HepG2 (cell line): ENCODE results near the gene ITGA7. TPM values are rescaled to one million over a fixed set of nuclear protein-coding genes. Genes with fewer than 3 reads are reported as not detected.

ENCODE experiments used
- ARID3A ChIP-seq: IDR thresholded peaks from 2 replicates; pipeline ENCODE4 v1.6.1; 2012; ENCODE audit warnings: low read depth, low read length, improper control_type of control experiment
- ARNT ChIP-seq: fragments of 450-650 bp; IDR thresholded peaks from 2 replicates; pipeline ENCODE4 v1.6.1; 2017
- GTF3A ChIP-seq: sonication (generic); formaldehyde crosslinking; conservative IDR thresholded peaks from 2 replicates; pipeline ENCODE4 v1.4.0; 2020; ENCODE audit warnings: mild to moderate bottlenecking, missing genetic modification reagents
- HES4 ChIP-seq: sonication (generic); formaldehyde crosslinking; IDR thresholded peaks from 2 replicates; pipeline ENCODE4 v1.9.0; 2021; ENCODE audit warnings: mild to moderate bottlenecking, missing genetic modification reagents, borderline replicate concordance
- KLF16 ChIP-seq, 2 experiments: sonication (generic) in 1 of 2; formaldehyde crosslinking in 1 of 2; IDR thresholded peaks; 2 replicates each; pipeline versions ENCODE4 v1.6.1 to v1.8.0; 2016 to 2023; ENCODE audit warnings: missing genetic modification reagents in 2 of 2, missing compliant biosample characterization in 1 of 2
- NCOA2 ChIP-seq: sonication (generic); formaldehyde crosslinking; IDR thresholded peaks from 2 replicates; pipeline ENCODE4 v1.8.0; 2022; ENCODE audit warnings: inconsistent platforms
- PBX3 ChIP-seq: sonication (generic); formaldehyde crosslinking; IDR thresholded peaks from 2 replicates; pipeline ENCODE4 v1.8.1; 2023; ENCODE audit warnings: missing genetic modification reagents, inconsistent platforms, borderline replicate concordance
- PREB ChIP-seq: sonication (generic); formaldehyde crosslinking; IDR thresholded peaks from 2 replicates; pipeline ENCODE4 v1.4.0; 2020; ENCODE audit warnings: missing genetic modification reagents
- TFAP4 ChIP-seq: sonication (generic); IDR thresholded peaks from 2 replicates; pipeline ENCODE4 v1.6.1; 2016; ENCODE audit warnings: low read depth, borderline replicate concordance
- ZBTB14 ChIP-seq: sonication (generic); formaldehyde crosslinking; IDR thresholded peaks from 2 replicates; pipeline ENCODE4 v1.4.0; 2020; ENCODE audit warnings: missing genetic modification reagents
- ZFP37 ChIP-seq: sonication (generic); formaldehyde crosslinking; IDR thresholded peaks from 2 replicates; pipeline ENCODE4 v1.4.0; 2020; ENCODE audit warnings: missing genetic modification reagents, borderline replicate concordance
- ZFP91 ChIP-seq: sonication (generic); formaldehyde crosslinking; IDR thresholded peaks from 2 replicates; pipeline ENCODE4 v1.9.0; 2022; ENCODE audit warnings: missing genetic modification reagents, mild to moderate bottlenecking, borderline replicate concordance
- ZFYVE20 ChIP-seq: sonication (generic); formaldehyde crosslinking; IDR thresholded peaks from 2 replicates; pipeline ENCODE4 v1.8.0; 2023; ENCODE audit warnings: low read depth, mild to moderate bottlenecking, moderate library complexity, missing genetic modification reagents, borderline replicate concordance
- ZKSCAN1 ChIP-seq: fragments of 150-350 bp; IDR thresholded peaks from 2 replicates; pipeline ENCODE4 v1.6.1; 2014; ENCODE audit warnings: low read length
- ZNF510 ChIP-seq: sonication (generic); formaldehyde crosslinking; IDR thresholded peaks from 2 replicates; pipeline ENCODE4 v1.4.0; 2020; ENCODE audit warnings: low read depth, mild to moderate bottlenecking, missing genetic modification reagents
- ZNF563 ChIP-seq: sonication (generic); formaldehyde crosslinking; IDR thresholded peaks from 2 replicates; pipeline ENCODE4 v1.8.0; 2022; ENCODE audit warnings: mild to moderate bottlenecking, moderate library complexity, missing genetic modification reagents
- ZNF660 ChIP-seq: sonication (generic); formaldehyde crosslinking; IDR thresholded peaks from 2 replicates; pipeline ENCODE4 v1.5.1; 2020; ENCODE audit warnings: mild to moderate bottlenecking, low read depth, missing genetic modification reagents, borderline replicate concordance
- ZNF766 ChIP-seq: sonication (generic); formaldehyde crosslinking; IDR thresholded peaks from 2 replicates; pipeline ENCODE4 v1.5.0; 2020; ENCODE audit warnings: missing genetic modification reagents, borderline replicate concordance
- polyA plus RNA-seq, 8 experiments: library from polyadenylated mRNA; depleted of rRNA in 3 of 8; stranded (reverse) in 7 of 8; unstranded in 1 of 8; fragments of >200 nt; fragmentation: Illumina TruSeq in 4 of 8; extraction: Trizol in 4 of 8; gene quantifications; 2 replicates each; pipeline versions ENCODE4 v1.2.1 to v1.2.3, GENCODE V29; 2011 to 2016; ENCODE audit warnings: low read depth in 4 of 8, missing spikeins in 1 of 8, mixed read lengths in 1 of 8; ENCODE audit not compliant: insufficient read depth in 1 of 8
- total RNA-seq, 5 experiments: library from RNA; depleted of rRNA; stranded (reverse); fragments of >200 nt; fragmentation: Illumina TruSeq; extraction: Trizol; gene quantifications; 2 replicates each; pipeline ENCODE4 v1.2.3, GENCODE V29; 2016; ENCODE audit warnings: low read depth in 1 of 5

Gene ITGA7
- total and polyA plus RNA-seq, 2 of the 13 experiments (the other 11 are each of a cell fraction or from before 2014, with no cell fraction given), result 0.65 to 0.75 TPM

GRCh38 chr12:55681142-55682077, 26.3 kb downstream of the ITGA7 start (continued):
- TF ChIP-seq ZFP91 (CRISPR knock-in tag) (peak; percentile 77; the same call in 1 of the 2 replicates), ARNT (no peak), NCOA2 (CRISPR knock-in tag) (peak; percentile 33; the same call in 1 of the 2 replicates), PBX3 (no peak), ZKSCAN1 (no peak), ZNF563 (no peak), KLF16 (CRISPR knock-in tag; IDR thresholded peaks at IDR 0.05) (peak in 1 of 2 experiments; percentile 55; a peak in 1 of 4 replicates), ZBTB14 (CRISPR knock-in tag) (no peak), ZFYVE20 (CRISPR knock-in tag) (no peak), TFAP4 (no peak), PREB (CRISPR knock-in tag) (no peak), ZNF510 (CRISPR knock-in tag) (no peak), ZFP37 (no peak), ZNF766 (CRISPR knock-in tag) (no peak), HES4 (0 out of 2 replicates have a peak, but pooled peaks have one; percentile 46), GTF3A (CRISPR knock-in tag) (no peak), ARID3A (0 out of 2 replicates have a peak, but pooled peaks have one; percentile 34), ZNF660 (CRISPR knock-in tag) (no peak)
